ENCODE results near the gene PLS3. TPM values are rescaled to one million over a fixed set of nuclear protein-coding genes. Genes with fewer than 3 reads are reported as not detected.
A peak's percentile ranks its signal among the peaks of the same experiment; 100 is the strongest.

The PLS3 gene
- total RNA-seq (2022) (169 and 174 TPM in 2 replicates), Bru-seq, nascent RNA (percentile 93 among the genes with signal in this experiment), BruChase-seq, experiment 1, labeled RNA remaining after a 6-hour chase (percentile 91 among the genes with signal in this experiment), BruChase-seq, experiment 2, labeled RNA remaining after a 2-hour chase (percentile 79 among the genes with signal in this experiment)
- long read RNA-seq, transcript PLS3-202 (16 exons, 3,280 nt): major isoform, 373 of 456 reads
- long read RNA-seq, transcript PLS3-209 (16 exons, 3,037 nt): minor isoform, 35 of 456 reads
- long read RNA-seq, partial matches to known transcripts: 28 of 456 reads
- long read RNA-seq, other reads (novel, unspliced or antisense): 20 of 456 reads

GRCh38 chrX:115560978-115561604 lies at the start of gene PLS3:
Gene PLS3, plus strand, starts transcription at chrX:115561174. Its CDS starts 49,077 bp downstream, at chrX:115610251.
- Mint-ChIP-seq H3K9me3 (ENCODE audit: low read depth, unreplicated experiment) (no peaks in the 10 kb centered on the region), H3K27me3 (ENCODE audit: unreplicated experiment) (no peaks in the 10 kb centered on the region), H3K36me3 (ENCODE audit: insufficient read depth, unreplicated experiment) (peaks cover 38% of the 10 kb centered on the region), H3K27ac (ENCODE audit: unreplicated experiment) (peak within 1 kb of the TSS; percentile 92), H3K4me3 (ENCODE audit: low read depth, unreplicated experiment) (peak within 1 kb of the TSS; percentile 86), H3K4me1 (ENCODE audit: low read depth, unreplicated experiment) (peaks cover 20% of the 10 kb centered on the region)
- TF ChIP-seq, protein P1, sequence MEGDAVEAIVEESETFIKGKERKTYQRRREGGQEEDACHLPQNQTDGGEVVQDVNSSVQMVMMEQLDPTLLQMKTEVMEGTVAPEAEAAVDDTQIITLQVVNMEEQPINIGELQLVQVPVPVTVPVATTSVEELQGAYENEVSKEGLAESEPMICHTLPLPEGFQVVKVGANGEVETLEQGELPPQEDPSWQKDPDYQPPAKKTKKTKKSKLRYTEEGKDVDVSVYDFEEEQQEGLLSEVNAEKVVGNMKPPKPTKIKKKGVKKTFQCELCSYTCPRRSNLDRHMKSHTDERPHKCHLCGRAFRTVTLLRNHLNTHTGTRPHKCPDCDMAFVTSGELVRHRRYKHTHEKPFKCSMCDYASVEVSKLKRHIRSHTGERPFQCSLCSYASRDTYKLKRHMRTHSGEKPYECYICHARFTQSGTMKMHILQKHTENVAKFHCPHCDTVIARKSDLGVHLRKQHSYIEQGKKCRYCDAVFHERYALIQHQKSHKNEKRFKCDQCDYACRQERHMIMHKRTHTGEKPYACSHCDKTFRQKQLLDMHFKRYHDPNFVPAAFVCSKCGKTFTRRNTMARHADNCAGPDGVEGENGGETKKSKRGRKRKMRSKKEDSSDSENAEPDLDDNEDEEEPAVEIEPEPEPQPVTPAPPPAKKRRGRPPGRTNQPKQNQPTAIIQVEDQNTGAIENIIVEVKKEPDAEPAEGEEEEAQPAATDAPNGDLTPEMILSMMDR (IDR thresholded peaks at IDR 0.05; ENCODE audit: unreplicated experiment): no peak
- TSS peak; percentile 28 for BruUV-seq (replicated peaks)
- CTCF ChIA-PET: interaction anchor here (0.6 to 1.1 kb wide), 2 partner anchors 61 to 216 kb away, joined by 3 to 6 read pairs; no protein-coding TSS in a partner anchor
- DNase-seq: peak; percentile 88
- intact Hi-C loops (cut with micrococcal nuclease; ENCODE audit: unreplicated experiment): loop anchor here (5.0 to 10.0 kb wide), 2 partner anchors 54 to 81 kb away; no protein-coding TSS in a partner anchor

GRCh38 chrX:115518113-115518512 lies 42.9 kb upstream of the PLS3 start:
- H3K36me3 Mint-ChIP-seq (ENCODE audit: insufficient read depth, unreplicated experiment): no peaks in the 10 kb centered on the region
- CTCF ChIA-PET: no interaction called here

DNA sequence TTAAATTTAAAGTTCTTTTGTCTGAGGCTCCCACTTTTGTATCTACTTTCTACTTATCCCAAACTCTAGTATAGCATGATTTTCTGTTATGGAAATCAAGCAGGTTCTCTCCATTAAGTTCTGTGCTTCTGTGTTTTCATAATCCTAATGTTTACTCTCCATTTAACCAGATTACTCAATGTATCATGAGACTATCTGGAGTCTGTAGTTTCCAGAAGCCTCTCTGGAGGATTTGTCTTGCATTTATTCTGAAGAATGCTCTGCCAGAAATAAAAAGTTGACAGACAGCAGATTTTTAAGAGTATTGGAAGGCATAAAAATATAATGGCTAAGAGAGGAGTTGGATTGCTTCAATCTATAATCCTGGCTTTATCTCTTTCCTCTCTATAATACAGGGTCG lies 39.2 kb upstream of the PLS3 start:
- Mint-ChIP-seq H3K9me3 (ENCODE audit: low read depth, unreplicated experiment) (no peaks in the 10 kb centered on the region), H3K36me3 (ENCODE audit: insufficient read depth, unreplicated experiment) (no peaks in the 10 kb centered on the region), H3K4me3 (ENCODE audit: low read depth, unreplicated experiment) (no peak overlapping the region), H3K27me3 (ENCODE audit: unreplicated experiment) (no peaks in the 10 kb centered on the region), H3K27ac (ENCODE audit: unreplicated experiment) (no peak overlapping the region), H3K4me1 (ENCODE audit: low read depth, unreplicated experiment) (no peaks in the 10 kb centered on the region)
- DNase-seq: no peak
- intact Hi-C loops (cut with micrococcal nuclease; ENCODE audit: unreplicated experiment): no loop called here
- CTCF ChIA-PET: no interaction called here
- TF ChIP-seq, protein P1 (IDR thresholded peaks at IDR 0.05; ENCODE audit: unreplicated experiment): no peak
- BruUV-seq (replicated peaks): no TSS peak

More at GRCh38 chrX:115518113-115518512, 42.9 kb upstream of the PLS3 start:
- Mint-ChIP-seq H3K27me3 (ENCODE audit: unreplicated experiment) (no peaks in the 10 kb centered on the region), H3K4me3 (ENCODE audit: low read depth, unreplicated experiment) (no peak overlapping the region), H3K27ac (ENCODE audit: unreplicated experiment) (no peak overlapping the region), H3K4me1 (ENCODE audit: low read depth, unreplicated experiment) (no peaks in the 10 kb centered on the region), H3K9me3 (ENCODE audit: low read depth, unreplicated experiment) (no peaks in the 10 kb centered on the region)
- no peak for DNase-seq
- TF ChIP-seq, protein P1 (IDR thresholded peaks at IDR 0.05; ENCODE audit: unreplicated experiment): no peak
- no TSS peak for BruUV-seq (replicated peaks)
- intact Hi-C loops (cut with micrococcal nuclease; ENCODE audit: unreplicated experiment): no loop called here

GRCh38 chrX:115522952-115523351 lies 38.0 kb upstream of the PLS3 start:
- Mint-ChIP-seq H3K4me3 (ENCODE audit: low read depth, unreplicated experiment) (no peak overlapping the region), H3K27ac (ENCODE audit: unreplicated experiment) (no peak overlapping the region), H3K9me3 (ENCODE audit: low read depth, unreplicated experiment) (no peaks in the 10 kb centered on the region), H3K27me3 (ENCODE audit: unreplicated experiment) (no peaks in the 10 kb centered on the region), H3K4me1 (ENCODE audit: low read depth, unreplicated experiment) (no peaks in the 10 kb centered on the region), H3K36me3 (ENCODE audit: insufficient read depth, unreplicated experiment) (no peaks in the 10 kb centered on the region)
- TF ChIP-seq, protein P1 (IDR thresholded peaks at IDR 0.05; ENCODE audit: unreplicated experiment): no peak
- no peak for DNase-seq
- intact Hi-C loops (cut with micrococcal nuclease; ENCODE audit: unreplicated experiment): no loop called here
- CTCF ChIA-PET: no interaction called here
- no TSS peak for BruUV-seq (replicated peaks)
